ENCODE measurements around the gene IQCM. TPM values are rescaled to one million over a fixed set of nuclear protein-coding genes. Genes with fewer than 3 reads are reported as not detected.

The IQCM gene
- total RNA-seq, 2 experiments from 2014 or later, result not detected

DNA sequence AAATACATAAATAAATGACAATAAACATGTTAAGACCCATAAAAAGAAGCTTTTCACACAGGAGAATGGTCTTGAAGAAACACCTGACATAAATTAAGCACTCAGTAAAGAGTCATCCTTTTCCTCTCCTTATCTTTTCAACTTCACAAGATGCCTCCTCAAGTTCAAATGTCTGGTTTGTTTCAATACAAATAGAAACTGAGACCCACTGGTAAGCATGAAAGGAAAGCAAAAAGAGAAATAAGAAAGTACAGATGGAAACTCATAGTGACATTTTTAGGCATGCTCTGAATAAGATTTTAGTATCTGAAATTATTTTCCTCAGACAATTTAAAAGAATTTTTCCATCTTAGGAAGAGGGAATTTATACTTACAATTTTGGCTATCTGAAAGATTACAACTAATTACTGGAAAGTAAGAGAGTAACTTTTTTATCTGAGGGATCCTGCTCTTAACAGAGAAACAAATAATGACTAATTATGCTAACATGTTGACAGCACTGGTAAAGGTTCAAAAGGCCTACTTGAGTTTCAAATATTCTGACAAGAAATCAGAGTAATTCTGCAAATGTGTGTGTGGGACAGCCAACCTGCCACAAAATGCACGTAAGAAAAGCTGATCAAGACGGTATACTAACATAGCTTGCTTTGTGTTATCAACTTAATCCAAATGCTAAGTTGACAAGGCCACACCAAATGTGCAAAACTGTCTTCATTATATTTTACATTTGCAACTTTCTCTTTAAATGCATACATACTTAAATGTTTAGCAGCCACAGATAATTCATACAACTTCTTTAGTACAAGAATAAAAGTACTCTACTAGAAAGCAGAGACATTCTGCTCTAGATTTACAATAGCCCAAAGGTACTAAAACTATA is 113.0 kb downstream of the IQCM start:
- DNase-seq, result no peak
- POLR2A ChIA-PET, result no interaction called here

DNA sequence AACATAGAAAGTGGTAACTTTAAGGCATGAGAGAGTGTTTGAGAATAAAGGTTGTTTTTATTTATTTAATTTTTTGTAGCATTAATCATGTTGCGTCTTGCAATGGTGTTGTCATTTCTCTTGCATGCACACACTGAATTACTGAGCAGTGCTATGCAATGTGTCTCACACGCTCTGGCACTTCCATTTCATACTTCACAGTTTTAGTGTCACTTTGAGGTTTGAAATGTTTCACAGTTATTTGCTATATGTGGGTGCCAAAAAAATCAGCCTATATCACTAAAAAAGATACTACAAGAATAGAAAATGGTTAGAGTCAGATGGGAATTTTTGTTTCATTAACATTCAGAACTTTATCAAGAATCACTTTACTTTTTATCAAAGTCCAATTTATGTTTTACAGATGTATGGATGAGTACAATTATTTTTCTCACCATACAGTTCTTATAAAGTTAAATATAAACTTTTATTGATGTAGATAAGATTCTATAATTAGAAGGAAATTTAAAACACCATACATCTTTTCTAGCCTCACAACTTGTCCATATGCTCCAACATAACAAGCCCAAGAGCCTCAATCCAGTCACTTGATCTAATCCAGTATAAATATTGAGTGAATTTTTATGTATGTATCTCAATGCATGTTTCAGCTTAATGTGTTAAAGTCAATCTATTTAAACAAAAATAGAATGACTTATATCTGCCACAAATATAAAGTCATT is 114.0 kb downstream of the IQCM start:
- no peak for ATAC-seq
- Mint-ChIP-seq H3K4me1 (no peaks in the 10 kb centered on the region), H3K27ac (no peak overlapping the region), H3K9me3 (ENCODE audit: low read depth) (no peaks in the 10 kb centered on the region), H3K36me3 (ENCODE audit: low read depth) (no peaks in the 10 kb centered on the region), H3K4me3 (no peak overlapping the region), H3K27me3 (no peaks in the 10 kb centered on the region)
- intact Hi-C loops (cut with DNase I, micrococcal nuclease), result no loop called here
- ChIA-PET POLR2A (no interaction called here), CTCF (no interaction called here)
- no peak for DNase-seq

More for the DNA sequence above, 113.0 kb downstream of the IQCM start:
- no peak for ATAC-seq
- Mint-ChIP-seq H3K4me3 (no peak overlapping the region), H3K36me3 (ENCODE audit: low read depth) (no peaks in the 10 kb centered on the region), H3K27me3 (no peaks in the 10 kb centered on the region), H3K9me3 (ENCODE audit: low read depth) (no peaks in the 10 kb centered on the region), H3K27ac (no peak overlapping the region), H3K4me1 (no peaks in the 10 kb centered on the region)
- CTCF ChIA-PET, result no interaction called here
- intact Hi-C loops (cut with DNase I, micrococcal nuclease), result no loop called here

DNA sequence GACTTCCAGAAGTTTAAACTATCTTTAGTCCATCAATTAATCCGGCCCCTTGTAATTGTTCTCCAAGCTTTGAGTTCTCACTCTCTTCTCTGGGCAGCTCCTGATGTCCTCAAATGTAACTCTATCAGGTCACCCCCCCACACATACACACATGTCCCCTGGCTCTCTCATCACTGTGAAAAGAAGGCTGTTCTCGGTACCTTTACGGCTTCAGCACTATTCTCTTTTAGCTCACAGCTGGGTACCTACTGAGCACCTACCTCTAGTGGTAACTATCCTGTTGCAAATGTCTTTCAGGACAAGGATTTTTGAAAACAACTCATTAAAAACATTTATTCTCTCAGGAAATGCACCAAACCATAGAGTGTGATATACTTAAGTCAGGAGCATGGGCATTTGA is 115.4 kb downstream of the IQCM start:
- no peaks in the 10 kb centered on the region for H3K36me3 Mint-ChIP-seq (ENCODE audit: low read depth)
- H3K27ac Mint-ChIP-seq, result no peak overlapping the region
- ChIA-PET POLR2A (no interaction called here), CTCF (interaction anchor here (0.6 kb wide), 1 partner anchor 102 kb away, joined by 3 read pairs; no protein-coding TSS in a partner anchor)
- H3K4me3 Mint-ChIP-seq, result no peak overlapping the region
- ATAC-seq, result no peak
- no peak for DNase-seq
- intact Hi-C loops (cut with DNase I, micrococcal nuclease), result no loop called here
- H3K9me3 Mint-ChIP-seq (ENCODE audit: low read depth), result no peaks in the 10 kb centered on the region
- no peaks in the 10 kb centered on the region for H3K27me3 Mint-ChIP-seq
- H3K4me1 Mint-ChIP-seq, result no peaks in the 10 kb centered on the region

DNA sequence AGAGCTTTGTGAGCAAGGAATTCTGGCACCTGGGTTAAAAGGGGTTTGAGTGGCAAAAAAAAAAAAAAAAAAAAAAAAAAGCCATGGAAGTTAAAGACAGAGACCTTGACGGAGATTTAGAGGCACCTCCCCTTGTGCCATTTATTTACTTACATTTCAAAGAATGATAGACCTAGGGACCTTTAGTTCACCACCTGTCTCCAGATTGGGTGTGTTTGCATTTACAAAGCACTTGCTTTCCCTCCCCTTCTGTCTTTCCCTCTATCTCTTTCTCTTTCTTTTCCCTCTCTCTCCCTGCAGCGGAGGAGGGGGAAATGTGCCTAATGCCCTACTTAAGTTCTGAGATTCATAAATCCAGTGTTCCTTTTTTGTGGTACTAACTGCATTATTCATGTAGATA is 116.0 kb downstream of the IQCM start:
- H3K27ac Mint-ChIP-seq, result no peak overlapping the region
- intact Hi-C loops (cut with DNase I, micrococcal nuclease), result no loop called here
- H3K4me3 Mint-ChIP-seq, result no peak overlapping the region
- no peak for ATAC-seq
- no peaks in the 10 kb centered on the region for H3K9me3 Mint-ChIP-seq (ENCODE audit: low read depth)
- no peaks in the 10 kb centered on the region for H3K4me1 Mint-ChIP-seq
- ChIA-PET POLR2A (no interaction called here), CTCF (no interaction called here)
- no peaks in the 10 kb centered on the region for H3K36me3 Mint-ChIP-seq (ENCODE audit: low read depth)
- H3K27me3 Mint-ChIP-seq, result no peaks in the 10 kb centered on the region
- DNase-seq, result no peak

DNA sequence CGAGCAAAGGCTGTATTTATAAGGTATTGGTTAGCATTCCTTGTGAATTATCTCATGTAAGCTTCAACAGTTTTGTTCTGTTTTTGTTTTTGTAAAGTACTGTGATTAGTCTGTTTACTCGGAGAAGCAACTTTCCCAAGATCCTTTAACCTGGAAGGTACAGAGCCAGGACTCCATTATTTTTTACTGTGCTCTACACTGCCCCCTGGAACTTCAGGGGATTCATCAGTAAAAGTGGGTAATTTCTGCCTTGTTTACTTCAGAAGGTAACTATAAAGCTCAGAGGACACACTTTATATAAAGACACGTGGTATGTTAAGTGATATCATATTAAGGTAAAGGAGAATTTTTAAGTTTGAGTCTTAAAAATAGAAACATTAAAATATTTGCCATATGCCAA is 124.9 kb downstream of the IQCM start:
- H3K27me3 Mint-ChIP-seq, result no peaks in the 10 kb centered on the region
- H3K4me1 Mint-ChIP-seq, result no peaks in the 10 kb centered on the region
- no peak overlapping the region for H3K27ac Mint-ChIP-seq
- H3K9me3 Mint-ChIP-seq (ENCODE audit: low read depth), result peaks cover 3% of the 10 kb centered on the region
- ChIA-PET POLR2A (no interaction called here), CTCF (interaction anchor here (0.6 kb wide), 1 partner anchor 67 kb away, joined by 4 read pairs; no protein-coding TSS in a partner anchor)
- ATAC-seq (no peak), DNase-seq (no peak)
- H3K36me3 Mint-ChIP-seq (ENCODE audit: low read depth), result no peaks in the 10 kb centered on the region
- intact Hi-C loops (cut with DNase I, micrococcal nuclease), result no loop called here
- no peak overlapping the region for H3K4me3 Mint-ChIP-seq

DNA sequence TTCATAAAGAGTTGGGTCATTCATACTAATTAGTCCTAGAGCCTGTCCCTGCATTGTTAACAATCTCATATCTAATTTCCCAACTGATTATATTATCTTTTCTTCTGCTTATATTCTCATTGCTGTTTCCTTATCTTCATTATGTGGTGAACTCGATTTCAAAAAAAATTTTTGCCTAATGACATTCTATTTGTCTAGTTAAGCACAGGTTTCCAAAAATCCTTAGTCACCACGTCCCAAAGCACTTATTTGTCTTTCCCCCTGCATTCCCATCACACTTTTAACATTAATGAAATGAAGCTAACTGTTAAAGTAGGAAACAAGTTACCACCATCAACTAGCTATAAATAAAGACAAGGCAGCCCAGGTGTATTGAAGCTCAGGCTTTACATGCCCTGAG is 131.1 kb downstream of the IQCM start:
- Mint-ChIP-seq H3K27ac (no peak overlapping the region), H3K36me3 (ENCODE audit: low read depth) (no peaks in the 10 kb centered on the region), H3K4me3 (no peak overlapping the region), H3K4me1 (no peaks in the 10 kb centered on the region), H3K9me3 (ENCODE audit: low read depth) (no peaks in the 10 kb centered on the region), H3K27me3 (no peaks in the 10 kb centered on the region)
- intact Hi-C loops (cut with DNase I, micrococcal nuclease), result no loop called here
- ChIA-PET CTCF (no interaction called here), POLR2A (no interaction called here)
- ATAC-seq (no peak), DNase-seq (no peak)

DNA sequence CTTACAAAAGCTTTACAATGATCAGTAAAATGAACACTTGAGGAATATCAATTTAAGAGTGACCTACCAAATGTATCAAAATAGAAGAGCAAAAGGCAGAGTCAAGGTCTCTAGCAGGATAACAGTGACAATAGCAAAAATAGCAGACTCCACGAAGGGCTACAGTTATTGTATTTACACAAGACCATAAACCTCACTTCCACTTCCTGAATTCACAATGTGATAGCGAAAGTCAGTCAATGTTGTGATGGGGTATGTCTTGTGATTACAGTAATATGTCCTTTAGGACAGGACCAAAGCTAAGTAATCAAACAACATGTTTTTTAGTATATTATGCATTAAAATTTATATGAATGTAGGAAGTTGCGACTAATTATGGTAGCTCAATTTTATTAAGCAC is 139.6 kb downstream of the IQCM start:
- Mint-ChIP-seq H3K4me1 (no peaks in the 10 kb centered on the region), H3K9me3 (ENCODE audit: low read depth) (peaks cover 18% of the 10 kb centered on the region), H3K4me3 (no peak overlapping the region), H3K27me3 (no peaks in the 10 kb centered on the region), H3K36me3 (ENCODE audit: low read depth) (no peaks in the 10 kb centered on the region), H3K27ac (no peak overlapping the region)
- ATAC-seq (no peak), DNase-seq (no peak)
- intact Hi-C loops (cut with DNase I, micrococcal nuclease), result no loop called here
- CTCF ChIA-PET, result interaction anchor here (0.8 kb wide), 1 partner anchor 17 kb away, joined by 3 read pairs; no protein-coding TSS in a partner anchor
- POLR2A ChIA-PET, result no interaction called here

DNA sequence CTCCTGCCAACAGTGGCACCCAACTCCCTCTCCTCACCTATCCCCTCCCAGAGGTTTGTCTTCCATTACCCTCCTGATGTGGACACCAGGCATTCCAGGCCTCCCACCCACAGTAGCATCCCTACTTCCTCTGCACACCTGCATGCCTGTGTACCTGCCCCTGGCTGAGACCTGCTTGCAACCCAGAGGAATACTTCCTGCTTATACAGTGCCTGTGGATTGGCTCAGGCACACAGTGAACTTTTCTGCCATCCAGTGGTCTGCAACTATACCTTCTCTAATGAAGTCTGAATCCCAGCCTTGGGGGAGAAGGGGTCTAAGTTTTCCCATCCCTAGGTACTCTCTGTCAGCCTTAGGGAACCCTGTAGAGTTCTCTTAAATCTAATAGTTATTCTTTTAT is 169.9 kb downstream of the IQCM start:
- no peaks in the 10 kb centered on the region for H3K36me3 Mint-ChIP-seq (ENCODE audit: low read depth)
- no peak overlapping the region for H3K27ac Mint-ChIP-seq
- no peak overlapping the region for H3K4me3 Mint-ChIP-seq
- POLR2A ChIA-PET, result no interaction called here
- H3K9me3 Mint-ChIP-seq (ENCODE audit: low read depth), result peaks cover 2% of the 10 kb centered on the region
- DNase-seq, result no peak
- CTCF ChIA-PET, result no interaction called here
- no peaks in the 10 kb centered on the region for H3K4me1 Mint-ChIP-seq
- no peak for ATAC-seq
- intact Hi-C loops (cut with DNase I, micrococcal nuclease), result no loop called here
- no peaks in the 10 kb centered on the region for H3K27me3 Mint-ChIP-seq

DNA sequence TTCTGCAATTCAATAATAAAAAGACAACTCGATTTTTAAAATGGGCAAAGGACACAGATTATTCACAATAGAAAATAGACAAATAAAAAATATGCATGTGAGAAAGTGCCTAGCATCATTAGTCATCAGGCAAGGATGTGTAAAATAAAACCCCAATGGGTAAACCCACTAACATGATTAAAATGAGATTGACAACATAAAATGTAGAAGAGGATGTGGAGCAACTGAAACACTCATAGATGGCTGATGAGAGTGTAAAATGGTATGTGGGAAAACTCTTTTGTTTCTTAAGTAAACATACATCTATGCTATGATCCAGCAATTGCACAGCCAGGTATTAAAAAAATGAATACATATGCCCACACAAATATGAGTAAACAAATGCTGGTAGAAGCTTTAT is 177.6 kb downstream of the IQCM start:
- no peaks in the 10 kb centered on the region for H3K27me3 Mint-ChIP-seq
- intact Hi-C loops (cut with DNase I, micrococcal nuclease), result no loop called here
- H3K27ac Mint-ChIP-seq, result no peak overlapping the region
- POLR2A ChIA-PET, result no interaction called here
- ATAC-seq, result no peak
- no peak for DNase-seq
- H3K9me3 Mint-ChIP-seq (ENCODE audit: low read depth), result peaks cover 2% of the 10 kb centered on the region
- H3K36me3 Mint-ChIP-seq (ENCODE audit: low read depth), result no peaks in the 10 kb centered on the region
- H3K4me3 Mint-ChIP-seq, result no peak overlapping the region
- CTCF ChIA-PET, result interaction anchor here (0.6 kb wide), 1 partner anchor 475 kb away, joined by 3 read pairs; no protein-coding TSS in a partner anchor
- H3K4me1 Mint-ChIP-seq, result no peaks in the 10 kb centered on the region

DNA sequence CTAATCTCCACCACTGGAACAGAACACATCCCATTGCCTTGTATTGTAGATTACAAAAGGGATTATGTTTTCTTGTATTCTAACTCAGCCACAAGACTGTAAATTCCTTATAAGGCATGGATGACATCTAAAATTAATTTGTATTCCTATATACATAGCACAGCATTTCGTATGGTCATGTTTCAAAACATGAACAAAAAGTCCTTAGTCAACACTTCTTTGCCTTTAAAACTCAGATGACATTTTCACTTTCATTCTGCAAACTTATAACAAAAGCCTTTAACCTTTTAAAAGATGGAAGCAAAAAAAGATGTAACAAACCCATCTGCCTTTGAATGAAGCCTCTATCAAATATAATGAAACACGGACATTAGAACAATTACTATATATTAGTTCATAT is 181.3 kb downstream of the IQCM start:
- no peak overlapping the region for H3K27ac Mint-ChIP-seq
- no peaks in the 10 kb centered on the region for H3K36me3 Mint-ChIP-seq (ENCODE audit: low read depth)
- ChIA-PET CTCF (no interaction called here), POLR2A (no interaction called here)
- H3K4me3 Mint-ChIP-seq, result no peak overlapping the region
- peaks cover 2% of the 10 kb centered on the region for H3K9me3 Mint-ChIP-seq (ENCODE audit: low read depth)
- no peak for ATAC-seq
- intact Hi-C loops (cut with DNase I, micrococcal nuclease), result no loop called here
- no peaks in the 10 kb centered on the region for H3K27me3 Mint-ChIP-seq
- no peak for DNase-seq
- no peaks in the 10 kb centered on the region for H3K4me1 Mint-ChIP-seq

DNA sequence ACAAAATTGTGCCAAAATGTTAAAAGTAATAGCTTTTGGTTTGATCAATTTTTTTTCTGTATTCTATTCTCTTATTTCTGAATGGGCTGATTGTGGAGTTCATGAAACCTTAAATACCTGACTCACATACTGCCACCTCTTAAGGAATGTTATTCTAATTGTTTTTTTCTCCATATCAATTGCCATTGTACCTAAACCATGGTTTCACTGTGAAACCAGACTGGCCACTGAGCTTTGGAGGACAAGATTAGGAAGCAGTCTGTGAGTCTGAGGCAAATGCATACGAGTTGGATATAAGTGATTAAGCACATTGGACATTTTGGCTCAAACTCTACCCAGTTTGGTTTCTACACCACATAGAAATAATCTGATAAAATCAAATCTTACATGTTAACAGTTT is 184.0 kb downstream of the IQCM start:
- no peak for ATAC-seq
- no peaks in the 10 kb centered on the region for H3K36me3 Mint-ChIP-seq (ENCODE audit: low read depth)
- H3K27me3 Mint-ChIP-seq, result no peaks in the 10 kb centered on the region
- POLR2A ChIA-PET, result no interaction called here
- CTCF ChIA-PET, result no interaction called here
- no peaks in the 10 kb centered on the region for H3K4me1 Mint-ChIP-seq
- H3K27ac Mint-ChIP-seq, result no peak overlapping the region
- intact Hi-C loops (cut with DNase I, micrococcal nuclease), result no loop called here
- no peak for DNase-seq
- H3K4me3 Mint-ChIP-seq, result no peak overlapping the region
- H3K9me3 Mint-ChIP-seq (ENCODE audit: low read depth), result peaks cover 2% of the 10 kb centered on the region

DNA sequence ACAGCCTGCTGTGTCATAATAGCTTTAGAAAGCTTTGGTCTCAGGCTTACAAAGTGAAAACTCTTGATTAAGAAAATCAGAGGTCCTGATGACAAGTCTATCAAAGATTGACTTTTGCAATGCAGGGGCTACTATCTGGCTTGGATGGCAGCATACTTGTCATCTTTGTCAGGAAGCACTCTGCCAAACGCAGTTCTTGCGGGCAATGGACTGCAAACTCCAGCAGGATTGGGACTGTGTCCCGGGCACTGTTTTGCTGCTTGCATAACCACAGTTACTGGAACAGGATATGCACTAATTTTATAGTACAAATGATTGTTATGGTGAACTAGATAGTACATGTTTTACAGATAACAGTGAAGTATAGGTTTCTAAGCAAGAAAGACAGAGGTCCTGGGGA is 185.6 kb downstream of the IQCM start:
- Mint-ChIP-seq H3K9me3 (ENCODE audit: low read depth) (peaks cover 2% of the 10 kb centered on the region), H3K27me3 (no peaks in the 10 kb centered on the region), H3K4me3 (no peak overlapping the region), H3K4me1 (no peaks in the 10 kb centered on the region), H3K27ac (no peak overlapping the region), H3K36me3 (ENCODE audit: low read depth) (no peaks in the 10 kb centered on the region)
- no peak for DNase-seq
- ChIA-PET POLR2A (no interaction called here), CTCF (no interaction called here)
- ATAC-seq, result no peak
- intact Hi-C loops (cut with DNase I, micrococcal nuclease), result no loop called here

Measured in activated CD4-positive, alpha-beta T cell treated with anti-CD3 and anti-CD28 coated beads for 36 hours (primary cell).